Endodermal cell (in vitro differentiated cells): Measurements from ENCODE around the gene NCSTN. TPM values are rescaled to one million over a fixed set of nuclear protein-coding genes. Genes with fewer than 3 reads are reported as not detected.

ENCODE experiments used
- DNase-seq: peaks from one replicate; pipeline ENCODE4 v3.0.0-alpha.2; 2017
- H3K27ac ChIP-seq: 2 replicates; pipeline ENCODE4 v1.5.1; 2013; ENCODE audit warnings: mild to moderate bottlenecking, low read depth, low read length, moderate library complexity
- H3K27me3 ChIP-seq: 2 replicates; pipeline ENCODE4 v1.6.1; 2013; ENCODE audit warnings: mild to moderate bottlenecking, low read length, moderate library complexity; ENCODE audit not compliant: insufficient read depth, control insufficient read depth, poor library complexity, severe bottlenecking
- H3K36me3 ChIP-seq: 2 replicates; pipeline ENCODE4 v1.7.0; 2013; ENCODE audit warnings: mild to moderate bottlenecking, low read length, moderate library complexity; ENCODE audit not compliant: control insufficient read depth, insufficient read depth
- H3K4me1 ChIP-seq: one replicate; pipeline ENCODE4 v1.7.0; 2013; ENCODE audit warnings: low read length; ENCODE audit not compliant: control insufficient read depth, insufficient read depth
- H3K4me3 ChIP-seq: 2 replicates; pipeline ENCODE4 v1.5.1; 2013; ENCODE audit warnings: mild to moderate bottlenecking, low read length, moderate library complexity
- H3K9ac ChIP-seq: 2 replicates; pipeline ENCODE4 v1.6.1; 2013; ENCODE audit warnings: mild to moderate bottlenecking, low read length, moderate library complexity; ENCODE audit not compliant: poor library complexity, severe bottlenecking; ENCODE audit errors: extremely low read depth
- H3K9me3 ChIP-seq: 2 replicates; pipeline ENCODE4 v1.6.1; 2013; ENCODE audit warnings: mild to moderate bottlenecking, low read length, moderate library complexity; ENCODE audit not compliant: control insufficient read depth
- H3K27ac Mint-ChIP-seq: 2 replicates; pipeline ENCODE4 v1.8.0; 2020; ENCODE audit warnings: mixed read lengths
- H3K27me3 Mint-ChIP-seq: 2 replicates; pipeline ENCODE4 v1.8.0; 2021; ENCODE audit warnings: mild to moderate bottlenecking, mixed read lengths; ENCODE audit not compliant: insufficient read depth
- H3K36me3 Mint-ChIP-seq: 2 replicates; pipeline ENCODE4 v1.8.0; 2020; ENCODE audit warnings: low read depth, mixed read lengths
- H3K4me1 Mint-ChIP-seq: 2 replicates; pipeline ENCODE4 v1.8.0; 2020; ENCODE audit warnings: mixed read lengths
- H3K4me3 Mint-ChIP-seq: 2 replicates; pipeline ENCODE4 v1.8.0; 2020; ENCODE audit warnings: mild to moderate bottlenecking, moderate library complexity, mixed read lengths
- H3K9me3 Mint-ChIP-seq: 2 replicates; pipeline ENCODE4 v1.8.0; 2020; ENCODE audit warnings: mild to moderate bottlenecking, mixed read lengths
- CTCF ChIP-seq: fragments of 200-600 bp; sonication (generic); conservative IDR thresholded peaks from 2 replicates; pipeline ENCODE4 v1.5.0; 2021; ENCODE audit warnings: antibody characterized with exemption, mild to moderate bottlenecking
- WGBS, 2 experiments: methylation state at CpG; one replicate each; pipeline versions ENCODE4 v1.1.5 to v1.1.7; 2013; ENCODE audit warnings: missing lambda C conversion rate in 2 of 2, mixed read lengths in 1 of 2; ENCODE audit not compliant: insufficient coverage in 1 of 2, insufficient read length in 1 of 2; 5-methylcytosine and 5-hydroxymethylcytosine counted together
- total RNA-seq, 2 donors: library from RNA; stranded (reverse); fragmentation: NEBNext Ultra II Directional in 1 of 2; extraction: Animal tissue kit (Norgen Biotek cat#: 25700) in 1 of 2; gene quantifications; 2 replicates in 1 of 2; 3 replicates in 1 of 2; pipeline ENCODE4 v1.2.1, GENCODE V29; 2021

NCSTN gene
- total RNA-seq, 2 donors from 2014 or later = 103 to 107 TPM

DNA sequence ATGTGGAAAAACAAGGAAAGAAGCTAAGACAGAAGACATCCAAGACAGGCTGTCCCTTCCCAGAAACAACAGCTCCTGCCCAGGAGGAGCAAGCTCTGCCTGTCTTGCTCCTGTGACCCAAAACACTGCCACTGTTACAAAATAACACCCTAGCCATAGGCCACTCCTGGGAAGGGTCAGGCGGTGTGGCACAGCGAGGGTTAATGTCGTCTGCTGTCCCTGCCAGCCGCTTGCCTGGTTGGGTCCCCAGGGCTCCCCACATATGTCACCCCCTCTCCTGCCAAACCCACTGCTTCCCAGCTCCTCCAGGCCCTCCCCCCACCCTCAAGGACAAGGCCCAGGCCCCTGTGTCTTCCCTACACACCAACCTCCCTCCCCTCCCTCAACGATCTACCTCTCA is 19.8 kb downstream of the NCSTN start:
- Mint-ChIP-seq H3K27ac (peak overlapping the region; percentile 8), H3K27me3 (no peaks in the 10 kb centered on the region), H3K36me3 (peaks cover 21% of the 10 kb centered on the region), H3K9me3 (no peaks in the 10 kb centered on the region), H3K4me3 (no peak overlapping the region), H3K4me1 (peaks cover 8% of the 10 kb centered on the region)
- H3K27ac ChIP-seq = peak overlapping the region; percentile 96
- H3K9me3 ChIP-seq = no peaks in the 10 kb centered on the region
- H3K36me3 ChIP-seq = peaks cover 24% of the 10 kb centered on the region
- no peaks in the 10 kb centered on the region for H3K27me3 ChIP-seq
- H3K4me3 ChIP-seq = no peak overlapping the region
- DNase-seq = no peak
- 81% methylated on average over 4 of the region's 5 CpGs; no CpG with 5 or more reads in 1 of the 2 experiments for WGBS, 2 experiments
- TF ChIP-seq CTCF = no peak
- no peak overlapping the region for H3K9ac ChIP-seq
- no peaks in the 10 kb centered on the region for H3K4me1 ChIP-seq

DNA sequence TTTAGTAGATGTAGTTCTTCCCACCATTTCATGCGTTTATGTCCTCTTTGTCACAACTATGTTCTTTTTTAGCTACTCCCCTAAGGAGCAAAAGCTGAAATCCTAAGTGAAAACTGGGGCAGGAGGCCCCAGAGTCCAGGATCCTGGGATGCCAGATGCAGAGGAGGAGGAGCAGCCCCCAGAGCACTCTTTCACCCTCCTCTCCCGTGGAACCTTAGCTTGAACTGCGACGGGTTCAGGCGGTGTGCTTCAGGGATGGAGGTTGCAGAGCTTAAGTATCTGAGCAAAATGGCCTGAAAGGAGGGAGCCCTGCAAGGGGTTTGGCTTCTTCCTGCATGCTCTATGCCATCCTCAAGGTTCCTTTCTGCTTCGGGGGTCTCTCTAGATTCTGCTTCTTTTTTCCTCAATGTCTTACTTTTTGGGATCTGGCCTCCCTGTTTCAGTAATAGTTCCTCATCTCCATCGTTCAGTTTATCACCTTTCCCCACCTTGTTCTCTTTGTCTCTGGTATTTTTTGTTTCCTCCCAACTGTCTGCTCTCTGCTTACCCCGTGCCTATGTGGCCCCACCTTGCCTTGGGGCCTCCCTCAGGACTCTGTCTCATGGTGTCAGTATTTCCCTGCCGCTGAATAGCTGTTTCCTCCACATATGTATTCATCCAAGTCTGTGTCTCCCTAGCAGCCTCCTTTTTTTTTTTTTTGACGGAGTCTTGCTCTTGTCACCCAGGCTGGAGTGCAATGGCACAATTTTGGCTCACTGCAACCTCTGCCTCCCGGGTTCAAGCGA is 21.0 kb downstream of the NCSTN start:
- Mint-ChIP-seq H3K36me3 (peaks cover 12% of the 10 kb centered on the region), H3K4me3 (no peak overlapping the region), H3K9me3 (no peaks in the 10 kb centered on the region), H3K27ac (no peak overlapping the region), H3K4me1 (peaks cover 8% of the 10 kb centered on the region), H3K27me3 (no peaks in the 10 kb centered on the region)
- no peaks in the 10 kb centered on the region for H3K9me3 ChIP-seq
- peak overlapping the region; percentile 96 for H3K27ac ChIP-seq
- 81 to 87% methylated on average over 6 to 12 of the region's 12 CpGs for WGBS, 2 experiments
- TF ChIP-seq CTCF = no peak
- no peaks in the 10 kb centered on the region for H3K27me3 ChIP-seq
- DNase-seq = no peak
- peaks cover 18% of the 10 kb centered on the region for H3K36me3 ChIP-seq
- no peak overlapping the region for H3K9ac ChIP-seq
- H3K4me1 ChIP-seq = no peaks in the 10 kb centered on the region
- H3K4me3 ChIP-seq = no peak overlapping the region

- DNase-seq = no peak
- H3K4me1 ChIP-seq = no peaks in the 10 kb centered on the region
- H3K9me3 Mint-ChIP-seq = no peaks in the 10 kb centered on the region
- H3K27me3 ChIP-seq = no peaks in the 10 kb centered on the region
- H3K4me1 Mint-ChIP-seq = peaks cover 8% of the 10 kb centered on the region
- no peak overlapping the region for H3K4me3 ChIP-seq
- no peak for TF ChIP-seq CTCF
- WGBS, 2 experiments = 100% methylated on average over 1 of the region's 1 CpG; no CpG with 5 or more reads in 1 of the 2 experiments
- no peaks in the 10 kb centered on the region for H3K9me3 ChIP-seq
- H3K36me3 Mint-ChIP-seq = peaks cover 6% of the 10 kb centered on the region
- H3K36me3 ChIP-seq = peaks cover 7% of the 10 kb centered on the region
- no peaks in the 10 kb centered on the region for H3K27me3 Mint-ChIP-seq
- no peak overlapping the region for H3K4me3 Mint-ChIP-seq
- peak overlapping the region; percentile 86 for H3K27ac ChIP-seq
- H3K9ac ChIP-seq = no peak overlapping the region
- no peak overlapping the region for H3K27ac Mint-ChIP-seq
Observed at GRCh38 chr1:160365325-160365724, 22.1 kb downstream of the NCSTN start.
